GM12878 (cell line): ENCODE results near the gene PRKAR1A. TPM values are rescaled to one million over a fixed set of nuclear protein-coding genes. Genes with fewer than 3 reads are reported as not detected.

ENCODE experiments used
- EGR1 ChIP-seq, 2 experiments: IDR thresholded peaks; 1 replicate in 1 of 2; 2 replicates in 1 of 2; pipeline ENCODE4 v1.6.1; 2011 to 2012; ENCODE audit warnings: low read depth in 2 of 2, low read length in 2 of 2, borderline replicate concordance in 1 of 2, mild to moderate bottlenecking in 1 of 2, moderate library complexity in 1 of 2
- ETV6 ChIP-seq, 2 experiments: fragments of 450-650 bp in 1 of 2; IDR thresholded peaks in 1 of 2; conservative IDR thresholded peaks in 1 of 2; 2 replicates each; pipeline ENCODE4 v1.6.1; 2014; ENCODE audit warnings: antibody characterized with exemption in 1 of 2, borderline replicate concordance in 1 of 2, low read depth in 1 of 2, mild to moderate bottlenecking in 1 of 2, moderate library complexity in 1 of 2
- MTA2 ChIP-seq: fragments of 450-650 bp; IDR thresholded peaks from 2 replicates; pipeline ENCODE4 v1.6.1; 2016; ENCODE audit warnings: low read depth, mild to moderate bottlenecking, moderate library complexity
- NFYA ChIP-seq: IDR thresholded peaks from 2 replicates; pipeline ENCODE4 v1.6.1; 2011; ENCODE audit warnings: low read depth, mild to moderate bottlenecking, low read length, improper control_type of control experiment, borderline replicate concordance
- NFYB ChIP-seq: IDR thresholded peaks from 2 replicates; pipeline ENCODE4 v1.6.1; 2011; ENCODE audit warnings: low read depth, mild to moderate bottlenecking, low read length, improper control_type of control experiment, moderate library complexity; ENCODE audit not compliant: insufficient read depth
- NRF1 ChIP-seq: conservative IDR thresholded peaks from 2 replicates; pipeline ENCODE4 v1.6.1; 2011; ENCODE audit warnings: mild to moderate bottlenecking, low read depth, low read length, improper control_type of control experiment
- PAX5 ChIP-seq: IDR thresholded peaks from 2 replicates; pipeline ENCODE4 v1.6.1; 2011; ENCODE audit warnings: low read depth, low read length, borderline replicate concordance
- RAD51 ChIP-seq: fragments of 450-650 bp; IDR thresholded peaks from 2 replicates; pipeline ENCODE4 v1.6.1; 2016; ENCODE audit warnings: moderate library complexity, mild to moderate bottlenecking, inconsistent platforms
- RELA ChIP-seq: fragments of 450-650 bp; IDR thresholded peaks from 2 replicates; pipeline ENCODE4 v1.8.0; 2014; ENCODE audit warnings: borderline replicate concordance; ENCODE audit not compliant: partially characterized antibody
- RFX5 ChIP-seq: IDR thresholded peaks from 2 replicates; pipeline ENCODE4 v1.6.1; 2011; ENCODE audit warnings: low read depth, low read length, improper control_type of control experiment
- SMAD5 ChIP-seq: IDR thresholded peaks from 2 replicates; pipeline ENCODE4 v1.6.1; 2016; ENCODE audit warnings: antibody characterized with exemption, low read depth
- SMARCA5 ChIP-seq: fragments of 450-650 bp; IDR thresholded peaks from 2 replicates; pipeline ENCODE4 v1.6.1; 2017; ENCODE audit warnings: mild to moderate bottlenecking
- SUZ12 ChIP-seq: fragments of 200-600 bp; sonication (generic); IDR thresholded peaks from one replicate; pipeline ENCODE4 v1.6.1; 2018; ENCODE audit warnings: antibody characterized with exemption, mild to moderate bottlenecking; ENCODE audit not compliant: unreplicated experiment
- ZNF622 ChIP-seq: fragments of 450-650 bp; IDR thresholded peaks from 2 replicates; pipeline ENCODE4 v1.6.1; 2017; ENCODE audit warnings: mild to moderate bottlenecking, inconsistent platforms
- polyA plus RNA-seq, 11 experiments: library from polyadenylated mRNA; depleted of rRNA in 4 of 11; unstranded in 6 of 11; stranded (reverse) in 5 of 11; fragments of >200 nt; fragmentation: Nextera tagmentation in 4 of 11; fragmentation: Illumina TruSeq in 1 of 11; extraction: Ambion mirVana in 4 of 11; extraction: Trizol in 1 of 11; gene quantifications; 1 replicate in 1 of 11; 2 replicates in 10 of 11; pipeline versions ENCODE4 v1.2.1 to v1.2.3, GENCODE V29; 2011 to 2016; ENCODE audit warnings: inconsistent platforms in 2 of 11, missing spikeins in 2 of 11, low read depth in 1 of 11
- total RNA-seq, 4 experiments: library from RNA; depleted of rRNA in 3 of 4; stranded (reverse); fragments of >200 nt in 3 of 4; fragmentation: Illumina TruSeq in 1 of 4; extraction: Trizol in 1 of 4; gene quantifications; 2 replicates each; pipeline versions ENCODE4 v1.2.1 to v1.2.3, GENCODE V29; 2013 to 2021
- TF ChIP-seq, protein P1 (sequence below): fragments of 450-650 bp; IDR thresholded peaks from 2 replicates; pipeline ENCODE4 v1.6.1; 2017; ENCODE audit warnings: borderline replicate concordance
- TF ChIP-seq, protein P2 (sequence below): fragments of 450-650 bp; IDR thresholded peaks from 2 replicates; pipeline ENCODE4 v1.6.1; 2017; ENCODE audit warnings: mild to moderate bottlenecking, moderate library complexity
- TF ChIP-seq, protein P3 (sequence below): fragments of 450-650 bp; IDR thresholded peaks from 2 replicates; pipeline ENCODE4 v1.6.1; 2016; ENCODE audit warnings: mild to moderate bottlenecking
- TF ChIP-seq, protein P4 (sequence below): IDR thresholded peaks from 2 replicates; pipeline ENCODE4 v1.6.1; 2012; ENCODE audit warnings: mild to moderate bottlenecking, low read depth, low read length

The PRKAR1A gene
- total and polyA plus RNA-seq, 10 of the 15 experiments (the other 5 are each of a cell fraction or from before 2014, with no cell fraction given), result 29.1 to 200 (median 125) TPM

DNA sequence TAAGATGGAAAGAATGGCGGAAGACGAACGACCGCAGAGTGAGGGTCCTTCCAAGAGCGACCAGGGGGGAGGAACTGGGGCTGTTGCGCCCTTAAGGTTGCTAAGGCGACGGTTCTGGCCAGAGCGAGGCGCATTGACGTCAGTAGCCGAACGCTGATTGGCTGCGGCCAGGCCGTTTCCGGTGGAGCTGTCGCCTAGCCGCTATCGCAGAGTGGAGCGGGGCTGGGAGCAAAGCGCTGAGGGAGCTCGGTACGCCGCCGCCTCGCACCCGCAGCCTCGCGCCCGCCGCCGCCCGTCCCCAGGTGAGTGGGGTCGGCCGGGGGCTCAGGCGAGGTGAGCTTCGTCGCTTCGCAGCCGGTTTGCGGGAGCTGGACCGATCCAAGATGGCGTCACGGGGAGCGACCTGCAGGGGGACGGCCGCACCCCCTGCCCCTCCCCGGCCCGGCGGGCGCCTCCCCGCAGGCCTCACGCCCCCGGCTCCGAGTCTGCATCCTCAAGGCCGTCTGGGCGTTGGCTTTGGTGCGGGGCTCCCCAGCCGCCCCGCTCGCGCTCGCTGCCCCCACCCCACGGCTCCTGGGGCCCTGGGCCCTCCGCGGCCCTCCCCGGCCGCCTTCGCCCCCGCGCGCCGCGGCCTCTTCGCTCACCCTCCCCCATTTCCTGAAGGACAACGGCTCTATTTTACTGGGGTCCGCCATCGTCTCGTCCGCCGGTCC, at the start of gene PRKAR1A (continued):
- TF ChIP-seq, protein P1, sequence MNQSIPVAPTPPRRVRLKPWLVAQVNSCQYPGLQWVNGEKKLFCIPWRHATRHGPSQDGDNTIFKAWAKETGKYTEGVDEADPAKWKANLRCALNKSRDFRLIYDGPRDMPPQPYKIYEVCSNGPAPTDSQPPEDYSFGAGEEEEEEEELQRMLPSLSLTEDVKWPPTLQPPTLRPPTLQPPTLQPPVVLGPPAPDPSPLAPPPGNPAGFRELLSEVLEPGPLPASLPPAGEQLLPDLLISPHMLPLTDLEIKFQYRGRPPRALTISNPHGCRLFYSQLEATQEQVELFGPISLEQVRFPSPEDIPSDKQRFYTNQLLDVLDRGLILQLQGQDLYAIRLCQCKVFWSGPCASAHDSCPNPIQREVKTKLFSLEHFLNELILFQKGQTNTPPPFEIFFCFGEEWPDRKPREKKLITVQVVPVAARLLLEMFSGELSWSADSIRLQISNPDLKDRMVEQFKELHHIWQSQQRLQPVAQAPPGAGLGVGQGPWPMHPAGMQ, result no peak
- TF ChIP-seq, protein P2, sequence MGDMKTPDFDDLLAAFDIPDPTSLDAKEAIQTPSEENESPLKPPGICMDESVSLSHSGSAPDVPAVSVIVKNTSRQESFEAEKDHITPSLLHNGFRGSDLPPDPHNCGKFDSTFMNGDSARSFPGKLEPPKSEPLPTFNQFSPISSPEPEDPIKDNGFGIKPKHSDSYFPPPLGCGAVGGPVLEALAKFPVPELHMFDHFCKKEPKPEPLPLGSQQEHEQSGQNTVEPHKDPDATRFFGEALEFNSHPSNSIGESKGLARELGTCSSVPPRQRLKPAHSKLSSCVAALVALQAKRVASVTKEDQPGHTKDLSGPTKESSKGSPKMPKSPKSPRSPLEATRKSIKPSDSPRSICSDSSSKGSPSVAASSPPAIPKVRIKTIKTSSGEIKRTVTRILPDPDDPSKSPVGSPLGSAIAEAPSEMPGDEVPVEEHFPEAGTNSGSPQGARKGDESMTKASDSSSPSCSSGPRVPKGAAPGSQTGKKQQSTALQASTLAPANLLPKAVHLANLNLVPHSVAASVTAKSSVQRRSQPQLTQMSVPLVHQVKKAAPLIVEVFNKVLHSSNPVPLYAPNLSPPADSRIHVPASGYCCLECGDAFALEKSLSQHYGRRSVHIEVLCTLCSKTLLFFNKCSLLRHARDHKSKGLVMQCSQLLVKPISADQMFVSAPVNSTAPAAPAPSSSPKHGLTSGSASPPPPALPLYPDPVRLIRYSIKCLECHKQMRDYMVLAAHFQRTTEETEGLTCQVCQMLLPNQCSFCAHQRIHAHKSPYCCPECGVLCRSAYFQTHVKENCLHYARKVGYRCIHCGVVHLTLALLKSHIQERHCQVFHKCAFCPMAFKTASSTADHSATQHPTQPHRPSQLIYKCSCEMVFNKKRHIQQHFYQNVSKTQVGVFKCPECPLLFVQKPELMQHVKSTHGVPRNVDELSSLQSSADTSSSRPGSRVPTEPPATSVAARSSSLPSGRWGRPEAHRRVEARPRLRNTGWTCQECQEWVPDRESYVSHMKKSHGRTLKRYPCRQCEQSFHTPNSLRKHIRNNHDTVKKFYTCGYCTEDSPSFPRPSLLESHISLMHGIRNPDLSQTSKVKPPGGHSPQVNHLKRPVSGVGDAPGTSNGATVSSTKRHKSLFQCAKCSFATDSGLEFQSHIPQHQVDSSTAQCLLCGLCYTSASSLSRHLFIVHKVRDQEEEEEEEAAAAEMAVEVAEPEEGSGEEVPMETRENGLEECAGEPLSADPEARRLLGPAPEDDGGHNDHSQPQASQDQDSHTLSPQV, result peak; percentile 24; the same call in 1 of the 2 replicates
- 0 out of 2 replicates have a peak, but pooled peaks have one; percentile 67 for TF ChIP-seq SMARCA5
- no peak for TF ChIP-seq ETV6 (conservative IDR thresholded peaks at IDR 0.05 in 1 of 2, IDR thresholded peaks at IDR 0.05 in 1 of 2; ENCODE audit: borderline replicate concordance in 1 of 2, low read depth in 1 of 2)
- TF ChIP-seq SUZ12, result no peak
- TF ChIP-seq MTA2, result no peak; the same call in 1 of the 2 replicates
- TF ChIP-seq, protein P3, sequence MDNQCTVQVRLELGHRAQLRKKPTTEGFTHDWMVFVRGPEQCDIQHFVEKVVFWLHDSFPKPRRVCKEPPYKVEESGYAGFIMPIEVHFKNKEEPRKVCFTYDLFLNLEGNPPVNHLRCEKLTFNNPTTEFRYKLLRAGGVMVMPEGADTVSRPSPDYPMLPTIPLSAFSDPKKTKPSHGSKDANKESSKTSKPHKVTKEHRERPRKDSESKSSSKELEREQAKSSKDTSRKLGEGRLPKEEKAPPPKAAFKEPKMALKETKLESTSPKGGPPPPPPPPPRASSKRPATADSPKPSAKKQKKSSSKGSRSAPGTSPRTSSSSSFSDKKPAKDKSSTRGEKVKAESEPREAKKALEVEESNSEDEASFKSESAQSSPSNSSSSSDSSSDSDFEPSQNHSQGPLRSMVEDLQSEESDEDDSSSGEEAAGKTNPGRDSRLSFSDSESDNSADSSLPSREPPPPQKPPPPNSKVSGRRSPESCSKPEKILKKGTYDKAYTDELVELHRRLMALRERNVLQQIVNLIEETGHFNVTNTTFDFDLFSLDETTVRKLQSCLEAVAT, result no peak
- no peak for TF ChIP-seq RAD51
- peak in 1 of 2 experiments; percentile 88; a peak in 1 of 3 replicates for TF ChIP-seq EGR1 (IDR thresholded peaks at IDR 0.05; ENCODE audit: borderline replicate concordance in 1 of 2, low read depth in 2 of 2, low read length in 2 of 2)
- TF ChIP-seq RFX5, result peak; percentile 50; the same call in 1 of the 2 replicates
- peak; percentile 35; the same call in 1 of the 2 replicates for TF ChIP-seq PAX5
- TF ChIP-seq NFYB, result peak; percentile 75; the same call in 1 of the 2 replicates
- 0 out of 2 replicates have a peak, but pooled peaks have one; percentile 63 for TF ChIP-seq SMAD5
- no peak for TF ChIP-seq ZNF622
- TF ChIP-seq NRF1, result no peak
- TF ChIP-seq, protein P4, sequence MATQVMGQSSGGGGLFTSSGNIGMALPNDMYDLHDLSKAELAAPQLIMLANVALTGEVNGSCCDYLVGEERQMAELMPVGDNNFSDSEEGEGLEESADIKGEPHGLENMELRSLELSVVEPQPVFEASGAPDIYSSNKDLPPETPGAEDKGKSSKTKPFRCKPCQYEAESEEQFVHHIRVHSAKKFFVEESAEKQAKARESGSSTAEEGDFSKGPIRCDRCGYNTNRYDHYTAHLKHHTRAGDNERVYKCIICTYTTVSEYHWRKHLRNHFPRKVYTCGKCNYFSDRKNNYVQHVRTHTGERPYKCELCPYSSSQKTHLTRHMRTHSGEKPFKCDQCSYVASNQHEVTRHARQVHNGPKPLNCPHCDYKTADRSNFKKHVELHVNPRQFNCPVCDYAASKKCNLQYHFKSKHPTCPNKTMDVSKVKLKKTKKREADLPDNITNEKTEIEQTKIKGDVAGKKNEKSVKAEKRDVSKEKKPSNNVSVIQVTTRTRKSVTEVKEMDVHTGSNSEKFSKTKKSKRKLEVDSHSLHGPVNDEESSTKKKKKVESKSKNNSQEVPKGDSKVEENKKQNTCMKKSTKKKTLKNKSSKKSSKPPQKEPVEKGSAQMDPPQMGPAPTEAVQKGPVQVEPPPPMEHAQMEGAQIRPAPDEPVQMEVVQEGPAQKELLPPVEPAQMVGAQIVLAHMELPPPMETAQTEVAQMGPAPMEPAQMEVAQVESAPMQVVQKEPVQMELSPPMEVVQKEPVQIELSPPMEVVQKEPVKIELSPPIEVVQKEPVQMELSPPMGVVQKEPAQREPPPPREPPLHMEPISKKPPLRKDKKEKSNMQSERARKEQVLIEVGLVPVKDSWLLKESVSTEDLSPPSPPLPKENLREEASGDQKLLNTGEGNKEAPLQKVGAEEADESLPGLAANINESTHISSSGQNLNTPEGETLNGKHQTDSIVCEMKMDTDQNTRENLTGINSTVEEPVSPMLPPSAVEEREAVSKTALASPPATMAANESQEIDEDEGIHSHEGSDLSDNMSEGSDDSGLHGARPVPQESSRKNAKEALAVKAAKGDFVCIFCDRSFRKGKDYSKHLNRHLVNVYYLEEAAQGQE, result no peak
- no peak for TF ChIP-seq NFYA
- TF ChIP-seq RELA, result no peak
